H9 (cell line): ENCODE measurements around the gene CLK4. TPM values are rescaled to one million over a fixed set of nuclear protein-coding genes. Genes with fewer than 3 reads are reported as not detected.

ENCODE experiments used
- DNase-seq: peaks from one replicate; pipeline ENCODE4 v3.0.0-alpha.2; 2017
- H2AFZ ChIP-seq: one replicate; pipeline ENCODE4 v1.6.1; 2013; ENCODE audit warnings: mild to moderate bottlenecking, low read length, control low read depth, moderate library complexity
- H2AK5ac ChIP-seq: 2 replicates; pipeline ENCODE4 v1.6.1; 2013; ENCODE audit warnings: low read length, control low read depth, mixed read lengths; ENCODE audit not compliant: insufficient read length
- H2BK120ac ChIP-seq: one replicate; pipeline ENCODE4 v1.6.1; 2013; ENCODE audit warnings: low read depth, mild to moderate bottlenecking, low read length, control low read depth, inconsistent platforms; ENCODE audit not compliant: poor library complexity, severe bottlenecking
- H2BK12ac ChIP-seq: 2 replicates; pipeline ENCODE4 v1.6.1; 2013; ENCODE audit warnings: low read length, control low read depth, mixed read lengths, low read depth; ENCODE audit not compliant: insufficient read length
- H2BK15ac ChIP-seq: 2 replicates; pipeline ENCODE4 v1.6.1; 2013; ENCODE audit warnings: low read depth, low read length, control low read depth
- H2BK20ac ChIP-seq: one replicate; pipeline ENCODE4 v1.6.1; 2013; ENCODE audit warnings: low read depth, mild to moderate bottlenecking, low read length, control low read depth, inconsistent platforms; ENCODE audit not compliant: poor library complexity, severe bottlenecking
- H2BK5ac ChIP-seq: 2 replicates; pipeline ENCODE4 v1.6.1; 2013; ENCODE audit warnings: low read length, control low read depth, mixed read lengths; ENCODE audit not compliant: insufficient read length
- H3K14ac ChIP-seq: 2 replicates; pipeline ENCODE4 v1.6.1; 2013; ENCODE audit warnings: low read length, control low read depth; ENCODE audit not compliant: insufficient read depth
- H3K18ac ChIP-seq: 2 replicates; pipeline ENCODE4 v1.6.1; 2013; ENCODE audit warnings: low read depth, mild to moderate bottlenecking, mixed read lengths, low read length, control low read depth; ENCODE audit not compliant: insufficient read length
- H3K23ac ChIP-seq: 2 replicates; pipeline ENCODE4 v1.6.1; 2013; ENCODE audit warnings: low read length, control low read depth, mixed read lengths, low read depth; ENCODE audit not compliant: insufficient read length
- H3K23me2 ChIP-seq: 2 replicates; pipeline ENCODE4 v1.6.1; 2013; ENCODE audit warnings: low read depth, mild to moderate bottlenecking, mixed read lengths, low read length, control low read depth; ENCODE audit not compliant: insufficient read length, poor library complexity, severe bottlenecking
- H3K27ac ChIP-seq: 2 replicates; pipeline ENCODE4 v1.5.1; 2013; ENCODE audit warnings: low read length, control low read depth, mixed read lengths, low read depth; ENCODE audit not compliant: insufficient read length
- H3K27me3 ChIP-seq: 2 replicates; pipeline ENCODE4 v1.6.1; 2013; ENCODE audit warnings: low read length, control low read depth, inconsistent platforms; ENCODE audit not compliant: insufficient read depth
- H3K4ac ChIP-seq: 2 replicates; pipeline ENCODE4 v1.6.1; 2013; ENCODE audit warnings: low read depth, mild to moderate bottlenecking, control low read depth, inconsistent platforms, low read length, moderate library complexity
- H3K4me1 ChIP-seq: 2 replicates; pipeline ENCODE4 v1.6.1; 2013; ENCODE audit warnings: low read length, control low read depth, inconsistent platforms; ENCODE audit not compliant: insufficient read depth
- H3K4me2 ChIP-seq: 2 replicates; pipeline ENCODE4 v1.6.1; 2013; ENCODE audit warnings: low read length, control low read depth, mixed read lengths; ENCODE audit not compliant: insufficient read length, insufficient read depth
- H3K56ac ChIP-seq: 2 replicates; pipeline ENCODE4 v1.6.1; 2013; ENCODE audit warnings: low read depth, mild to moderate bottlenecking, mixed read lengths, low read length, control low read depth; ENCODE audit not compliant: insufficient read length
- H3K79me1 ChIP-seq: 2 replicates; pipeline ENCODE4 v1.6.1; 2013; ENCODE audit warnings: low read depth, mild to moderate bottlenecking, moderate library complexity, low read length, control low read depth, inconsistent platforms; ENCODE audit not compliant: insufficient read depth, poor library complexity, severe bottlenecking
- H3K79me2 ChIP-seq: 2 replicates; pipeline ENCODE4 v1.6.1; 2013; ENCODE audit warnings: low read length, control low read depth, inconsistent platforms; ENCODE audit not compliant: insufficient read depth
- H3K9ac ChIP-seq: 2 replicates; pipeline ENCODE4 v1.6.1; 2013; ENCODE audit warnings: low read length, control low read depth, mixed read lengths; ENCODE audit not compliant: insufficient read length; ENCODE audit errors: extremely low read depth
- H3K9me3 ChIP-seq: one replicate; pipeline ENCODE4 v1.6.1; 2013; ENCODE audit warnings: low read depth, low read length, inconsistent platforms; ENCODE audit not compliant: control insufficient read depth
- H3T11ph ChIP-seq: one replicate; pipeline ENCODE4 v1.6.1; 2013; ENCODE audit warnings: mild to moderate bottlenecking, low read length, control low read depth, inconsistent platforms
- H4K20me1 ChIP-seq: one replicate; pipeline ENCODE4 v1.6.1; 2013; ENCODE audit not compliant: control insufficient read depth, insufficient read length, insufficient read depth
- H4K5ac ChIP-seq: 2 replicates; pipeline ENCODE4 v1.6.1; 2013; ENCODE audit warnings: low read depth, mild to moderate bottlenecking, mixed read lengths, low read length, control low read depth; ENCODE audit not compliant: insufficient read length
- H4K8ac ChIP-seq: replicated peaks from 2 replicates; pipeline ENCODE4 v1.6.1; 2013; ENCODE audit warnings: low read length, control low read depth, mixed read lengths, low read depth; ENCODE audit not compliant: insufficient read length
- H4K91ac ChIP-seq: 2 replicates; pipeline ENCODE4 v1.6.1; 2013; ENCODE audit warnings: low read depth, mild to moderate bottlenecking, moderate library complexity, mixed read lengths, low read length, control low read depth; ENCODE audit not compliant: insufficient read length
- H3K27ac Mint-ChIP-seq, 3 experiments: 2 replicates in 2 of 3; 3 replicates in 1 of 3; pipeline ENCODE4 v1.8.0; 2020 to 2021; ENCODE audit warnings: mixed read lengths in 3 of 3, mild to moderate bottlenecking in 1 of 3, moderate library complexity in 1 of 3
- H3K27me3 Mint-ChIP-seq: 2 replicates; pipeline ENCODE4 v1.8.0; 2021; ENCODE audit warnings: low read depth, mild to moderate bottlenecking, moderate library complexity, mixed read lengths
- H3K36me3 Mint-ChIP-seq, 3 experiments: 2 replicates in 2 of 3; 3 replicates in 1 of 3; pipeline ENCODE4 v1.8.0; 2020 to 2021; ENCODE audit warnings: low read depth in 3 of 3, mixed read lengths in 3 of 3; ENCODE audit not compliant: insufficient read depth in 1 of 3
- H3K4me1 Mint-ChIP-seq, 2 experiments: 2 replicates each; pipeline ENCODE4 v1.8.0; 2020; ENCODE audit warnings: mixed read lengths in 2 of 2
- H3K4me3 Mint-ChIP-seq, 2 experiments: 2 replicates in 1 of 2; 3 replicates in 1 of 2; pipeline ENCODE4 v1.8.0; 2020 to 2021; ENCODE audit warnings: mild to moderate bottlenecking in 2 of 2, mixed read lengths in 2 of 2, moderate library complexity in 1 of 2
- H3K9me3 Mint-ChIP-seq, 2 experiments: 2 replicates in 1 of 2; 3 replicates in 1 of 2; pipeline ENCODE4 v1.8.0; 2020; ENCODE audit warnings: mild to moderate bottlenecking in 2 of 2, mixed read lengths in 2 of 2, moderate library complexity in 1 of 2
- WGBS: extraction: QIAGEN DNeasy Blood & Tissue Kit; methylation state at CpG from one replicate; pipeline ENCODE4 v1.1.7; 2013; ENCODE audit warnings: missing lambda C conversion rate, low lambda C conversion rate, mixed read lengths; ENCODE audit not compliant: insufficient read length; ENCODE audit errors: extremely low coverage; 5-methylcytosine and 5-hydroxymethylcytosine counted together
- total RNA-seq: library from RNA; stranded (reverse); gene quantifications from 2 replicates; pipeline ENCODE4 v1.2.1, GENCODE V29; 2021
- TF ChIP-seq, protein P1 (sequence below): fragments of 200-600 bp; sonication (generic); conservative IDR thresholded peaks from 3 replicates; pipeline ENCODE4 v1.8.0; 2021; ENCODE audit warnings: antibody characterized with exemption, mild to moderate bottlenecking

CLK4 gene
- total RNA-seq, 1 experiment from 2014 or later = 12.5 TPM

DNA sequence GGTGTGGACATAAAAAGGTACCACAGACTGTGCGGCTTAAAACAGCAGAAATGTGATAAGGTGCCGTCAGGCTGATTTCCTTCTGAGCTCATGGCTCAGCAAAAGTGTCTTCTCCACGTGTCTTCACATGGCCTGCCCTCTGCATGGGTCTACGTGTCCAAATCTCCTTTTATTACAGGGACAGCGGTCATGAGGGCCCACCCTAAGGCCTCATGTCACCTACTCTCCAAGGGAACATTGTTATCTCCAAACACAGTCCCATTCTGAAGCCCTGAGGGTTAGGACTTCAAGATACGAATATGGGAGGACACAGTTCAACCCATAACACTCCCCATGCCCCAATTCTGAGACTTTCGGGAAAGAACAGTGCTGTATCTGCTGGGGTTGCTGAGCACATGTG lies 71.8 kb downstream of the CLK4 start:
- Histone ChIP-seq H3K79me1 (no peaks in the 10 kb centered on the region), H4K8ac (no peak overlapping the region), H3K79me2 (no peaks in the 10 kb centered on the region), H3K14ac (no peak overlapping the region), H4K20me1 (no peaks in the 10 kb centered on the region), H3K4ac (no peak overlapping the region), H3K9ac (no peak overlapping the region), H3K27ac (peak overlapping the region; percentile 14), H3K9me3 (no peaks in the 10 kb centered on the region), H3K56ac (no peak overlapping the region), H2BK20ac (no peak overlapping the region), H3K4me1 (no peaks in the 10 kb centered on the region; the same call in 1 of the 2 replicates), H4K5ac (no peak overlapping the region), H4K91ac (no peak overlapping the region), H3K4me2 (no peak overlapping the region), H2BK5ac (no peak overlapping the region), H3K27me3 (no peaks in the 10 kb centered on the region; the same call in 1 of the 2 replicates), H3K18ac (peak overlapping the region; percentile 33), H2BK15ac (no peak overlapping the region), H2BK120ac (no peak overlapping the region), H3K23ac (no peak overlapping the region), H3K23me2 (no peaks in the 10 kb centered on the region), H2BK12ac (no peak overlapping the region), H2AK5ac (no peak overlapping the region), H2AFZ (no peak overlapping the region), H3T11ph (no peak overlapping the region)
- Mint-ChIP-seq H3K4me1 (peaks cover 30 to 35% of the 10 kb centered on the region in 2 experiments), H3K36me3 (peaks cover 0 to 15% (median 0%) of the 10 kb centered on the region in 3 experiments; a peak in 4 of 7 replicates), H3K4me3 (no peak overlapping the region), H3K9me3 (no peaks in the 10 kb centered on the region; a peak in 2 of 5 replicates), H3K27ac (peak overlapping the region in 1 of 3 experiments; percentile 76; a peak in 3 of 7 replicates), H3K27me3 (peaks cover 37% of the 10 kb centered on the region)
- TF ChIP-seq, protein P1, sequence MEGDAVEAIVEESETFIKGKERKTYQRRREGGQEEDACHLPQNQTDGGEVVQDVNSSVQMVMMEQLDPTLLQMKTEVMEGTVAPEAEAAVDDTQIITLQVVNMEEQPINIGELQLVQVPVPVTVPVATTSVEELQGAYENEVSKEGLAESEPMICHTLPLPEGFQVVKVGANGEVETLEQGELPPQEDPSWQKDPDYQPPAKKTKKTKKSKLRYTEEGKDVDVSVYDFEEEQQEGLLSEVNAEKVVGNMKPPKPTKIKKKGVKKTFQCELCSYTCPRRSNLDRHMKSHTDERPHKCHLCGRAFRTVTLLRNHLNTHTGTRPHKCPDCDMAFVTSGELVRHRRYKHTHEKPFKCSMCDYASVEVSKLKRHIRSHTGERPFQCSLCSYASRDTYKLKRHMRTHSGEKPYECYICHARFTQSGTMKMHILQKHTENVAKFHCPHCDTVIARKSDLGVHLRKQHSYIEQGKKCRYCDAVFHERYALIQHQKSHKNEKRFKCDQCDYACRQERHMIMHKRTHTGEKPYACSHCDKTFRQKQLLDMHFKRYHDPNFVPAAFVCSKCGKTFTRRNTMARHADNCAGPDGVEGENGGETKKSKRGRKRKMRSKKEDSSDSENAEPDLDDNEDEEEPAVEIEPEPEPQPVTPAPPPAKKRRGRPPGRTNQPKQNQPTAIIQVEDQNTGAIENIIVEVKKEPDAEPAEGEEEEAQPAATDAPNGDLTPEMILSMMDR = no peak
- WGBS = no CpG with 5 or more reads among the region's 7 CpGs
- no peak for DNase-seq
